22Rv1 (cell line): ENCODE data around the gene CACNA2D2.

Experiments used
- ZFX ChIP-seq: fragments of 450-650 bp; IDR thresholded peaks from 2 replicates; pipeline ENCODE4 v1.6.1; 2017; ENCODE audit warnings: antibody characterized with exemption, borderline replicate concordance
- TF ChIP-seq, protein P1 (sequence below): fragments of 450-650 bp; IDR thresholded peaks from 2 replicates; pipeline ENCODE4 v1.5.1; 2017; ENCODE audit warnings: mild to moderate bottlenecking

GRCh38 chr3:50464569-50464968 lies 38.9 kb downstream of the CACNA2D2 start:
- TF ChIP-seq, protein P1, sequence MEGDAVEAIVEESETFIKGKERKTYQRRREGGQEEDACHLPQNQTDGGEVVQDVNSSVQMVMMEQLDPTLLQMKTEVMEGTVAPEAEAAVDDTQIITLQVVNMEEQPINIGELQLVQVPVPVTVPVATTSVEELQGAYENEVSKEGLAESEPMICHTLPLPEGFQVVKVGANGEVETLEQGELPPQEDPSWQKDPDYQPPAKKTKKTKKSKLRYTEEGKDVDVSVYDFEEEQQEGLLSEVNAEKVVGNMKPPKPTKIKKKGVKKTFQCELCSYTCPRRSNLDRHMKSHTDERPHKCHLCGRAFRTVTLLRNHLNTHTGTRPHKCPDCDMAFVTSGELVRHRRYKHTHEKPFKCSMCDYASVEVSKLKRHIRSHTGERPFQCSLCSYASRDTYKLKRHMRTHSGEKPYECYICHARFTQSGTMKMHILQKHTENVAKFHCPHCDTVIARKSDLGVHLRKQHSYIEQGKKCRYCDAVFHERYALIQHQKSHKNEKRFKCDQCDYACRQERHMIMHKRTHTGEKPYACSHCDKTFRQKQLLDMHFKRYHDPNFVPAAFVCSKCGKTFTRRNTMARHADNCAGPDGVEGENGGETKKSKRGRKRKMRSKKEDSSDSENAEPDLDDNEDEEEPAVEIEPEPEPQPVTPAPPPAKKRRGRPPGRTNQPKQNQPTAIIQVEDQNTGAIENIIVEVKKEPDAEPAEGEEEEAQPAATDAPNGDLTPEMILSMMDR = no peak
- TF ChIP-seq ZFX = no peak
